SK-MEL-5 (cell line): ENCODE results near the gene STXBP4. TPM values are rescaled to one million over a fixed set of nuclear protein-coding genes. Genes with fewer than 3 reads are reported as not detected.
A peak's percentile ranks its signal among the peaks of the same experiment; 100 is the strongest.

Experiments
- DNase-seq: peaks from one replicate; pipeline ENCODE4 v3.0.0-alpha.2; 2016; ENCODE audit warnings: low read depth, low spot score
- in situ Hi-C: cut with HindIII; loops from 2 replicates; pipeline ENCODE4 v1.10.0; 2016; ENCODE audit warnings: low sequenced_read_pairs, high pct_unique_total_duplicates, low pct_unique_long_range_greater_than_20kb
- total RNA-seq: library from RNA; depleted of rRNA; stranded (reverse); fragments of >200 nt; shearing (Covaris generic); gene quantifications from 2 replicates; pipeline ENCODE4 v1.2.3, GENCODE V29; 2014

STXBP4 gene
- total RNA-seq, 1 experiment from 2014 or later, result 6.0 TPM

DNA sequence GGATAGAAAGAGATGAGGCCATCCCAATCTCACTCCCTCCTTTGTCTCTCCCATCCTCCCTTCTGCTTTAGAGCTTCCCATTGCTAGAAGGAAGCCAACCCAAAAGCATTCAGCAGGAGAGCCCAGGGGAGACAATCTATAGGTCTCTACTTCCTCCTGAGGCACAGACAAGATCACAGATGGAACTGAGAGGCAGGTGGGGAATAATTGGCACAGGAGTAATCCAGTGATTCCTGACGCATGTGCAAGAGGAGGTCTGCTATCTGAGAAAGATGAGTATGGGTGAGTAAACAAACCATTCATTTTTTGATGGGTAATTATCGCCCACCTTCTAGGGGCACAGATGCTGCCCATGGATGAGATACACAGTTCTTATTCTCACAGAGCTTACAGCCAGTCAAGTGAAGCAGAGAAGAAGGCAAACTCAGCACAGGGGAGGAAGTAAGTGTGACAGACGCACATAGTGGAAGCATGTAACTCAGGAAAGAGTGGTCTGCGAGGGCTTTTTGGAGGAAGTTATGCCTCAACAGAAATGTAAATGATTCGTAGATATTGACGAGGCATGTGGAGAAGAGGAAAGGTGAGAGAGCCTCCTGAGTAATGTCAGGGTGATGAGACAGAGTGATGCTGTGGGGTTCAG lies 207.3 kb downstream of the STXBP4 start:
- in situ Hi-C loops, result no loop called here
- DNase-seq, result no peak

DNA sequence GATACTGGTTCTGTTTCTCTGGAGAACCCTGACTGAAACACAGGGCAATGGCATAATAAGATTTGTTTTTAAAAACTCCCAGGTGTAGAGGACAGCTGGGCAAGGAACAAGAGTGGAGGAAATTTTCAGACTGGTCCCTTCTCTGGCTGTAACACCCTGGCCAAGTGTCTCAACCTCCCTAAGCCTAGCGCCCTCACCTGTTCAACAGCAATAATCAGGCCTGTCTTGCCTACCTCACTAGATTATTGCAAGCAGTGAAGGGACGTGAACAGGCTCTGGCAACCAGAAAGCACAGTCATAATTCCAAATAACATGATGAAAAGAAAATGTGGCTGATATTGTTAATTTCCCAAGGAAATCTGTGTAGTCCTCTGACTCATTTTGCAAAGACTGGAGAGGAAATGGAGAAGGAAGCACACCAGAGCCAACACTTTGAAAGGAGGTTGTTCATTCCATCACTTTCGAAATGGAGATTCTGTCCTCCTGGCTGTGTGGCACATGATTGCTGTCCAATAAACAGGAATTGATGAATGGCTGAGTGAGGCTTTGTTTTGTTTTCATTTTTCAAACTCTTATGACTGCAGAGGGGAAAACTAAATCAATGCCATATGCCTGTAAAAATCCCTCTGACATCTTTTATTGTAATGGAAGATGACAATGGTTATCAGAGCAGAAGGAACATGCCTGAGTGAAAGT lies 208.7 kb downstream of the STXBP4 start:
- in situ Hi-C loops, result no loop called here
- DNase-seq, result peak; percentile 40

DNA sequence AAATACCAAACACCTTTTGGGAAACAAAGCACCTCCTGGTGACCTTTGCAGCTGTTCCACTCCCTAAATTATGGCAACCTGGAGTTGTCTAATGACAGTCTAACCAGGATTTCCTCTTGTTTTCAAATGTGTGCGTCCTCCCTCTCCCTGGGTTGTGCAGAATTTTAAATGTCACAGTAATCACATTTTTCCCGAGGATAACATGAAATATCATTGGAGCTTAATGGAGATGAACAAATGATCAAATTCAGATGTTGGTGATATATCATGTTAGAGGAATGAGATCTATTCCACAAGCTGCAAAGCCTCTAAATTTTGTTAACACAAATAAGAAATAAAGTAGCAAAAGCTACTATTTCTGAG lies 209.3 kb downstream of the STXBP4 start:
- in situ Hi-C loops, result no loop called here
- DNase-seq, result no peak

DNA sequence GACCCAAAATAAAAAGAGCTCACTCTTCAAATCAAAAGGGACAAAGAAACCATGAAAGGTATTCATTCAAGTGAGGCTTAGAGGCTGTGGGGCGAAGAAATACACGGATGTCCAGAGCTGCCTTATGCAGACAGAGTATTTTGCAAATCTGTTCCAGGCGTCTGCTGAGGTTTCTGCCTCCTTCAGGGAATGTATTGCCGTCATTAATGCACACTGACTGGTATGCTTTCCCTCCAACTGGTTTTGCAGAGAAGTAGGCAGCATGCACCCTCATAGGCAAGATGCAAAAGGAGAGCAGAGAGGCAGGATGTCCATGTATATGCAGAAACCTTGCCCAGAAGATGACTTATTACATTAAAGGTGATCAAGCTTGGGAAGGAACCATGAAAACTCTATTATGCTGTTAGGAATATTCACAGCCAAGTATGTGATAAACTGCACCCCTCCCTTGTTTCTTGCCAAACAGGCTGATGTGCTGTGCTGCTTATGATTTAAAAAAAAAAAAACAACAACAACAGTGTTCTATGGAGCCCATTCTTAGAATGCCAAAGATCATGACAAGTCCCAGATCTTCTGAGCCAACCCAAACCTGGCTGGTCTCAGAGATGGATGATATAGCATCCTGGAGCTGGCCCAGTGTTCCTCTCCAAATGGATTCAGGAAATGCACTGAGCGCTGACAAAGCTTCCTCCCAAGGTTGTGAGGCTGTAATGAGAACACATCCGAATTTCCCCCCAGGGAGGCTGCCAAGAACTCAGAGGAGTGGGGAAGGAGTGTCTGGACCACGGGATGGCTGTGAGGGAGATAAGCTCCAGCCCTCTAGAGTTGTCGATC lies 218.6 kb downstream of the STXBP4 start:
- in situ Hi-C loops, result no loop called here
- DNase-seq, result no peak

DNA sequence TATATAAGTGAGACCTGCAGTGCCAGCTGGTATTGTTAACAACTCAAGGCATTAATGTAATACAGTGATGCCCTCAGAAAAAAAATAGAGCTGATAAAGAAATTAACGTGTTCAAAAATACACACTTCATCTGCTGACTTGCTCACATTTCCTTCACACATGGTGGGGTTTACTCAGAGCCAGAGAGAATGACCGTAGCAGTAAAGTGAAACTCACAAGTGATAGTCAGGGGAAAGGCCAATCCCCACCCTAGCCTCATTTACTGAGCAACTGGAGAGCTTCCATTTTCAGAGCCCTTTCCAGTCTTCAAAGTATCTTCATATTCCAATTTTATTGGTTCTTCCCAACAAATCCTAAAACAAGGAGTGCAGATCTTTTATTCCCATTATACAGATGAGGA lies 222.2 kb downstream of the STXBP4 start:
- no peak for DNase-seq
- in situ Hi-C loops, result no loop called here

DNA sequence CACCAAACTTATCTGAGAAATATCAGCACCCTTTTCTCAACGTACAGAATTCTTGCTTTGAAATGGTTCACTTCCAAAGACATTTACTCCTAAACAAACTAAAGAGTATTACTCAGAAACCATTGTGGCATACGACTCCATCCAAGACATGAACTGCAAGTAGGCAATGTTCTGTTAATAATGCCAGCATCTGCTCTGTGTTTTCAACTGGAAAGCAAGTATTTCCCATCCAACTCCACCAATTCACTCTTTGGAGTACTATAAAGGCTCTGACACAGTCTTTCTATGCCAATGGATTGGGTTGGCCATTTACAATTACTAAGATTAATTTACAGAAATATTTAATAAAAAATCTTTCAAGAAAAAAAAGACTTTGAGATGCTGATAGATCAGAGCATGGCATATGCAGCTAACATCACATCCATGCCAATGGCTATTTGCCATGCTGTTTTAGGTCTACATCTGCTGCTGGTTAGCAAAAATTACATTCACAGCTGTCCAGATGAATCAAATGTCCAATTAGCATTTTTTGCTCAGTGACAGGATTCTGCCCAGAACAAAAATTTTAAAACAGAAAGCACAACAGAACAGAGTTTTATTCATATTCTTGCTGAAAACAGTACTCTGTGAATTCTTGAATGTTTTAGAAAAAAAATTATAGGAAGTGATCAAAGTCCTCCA lies 230.3 kb downstream of the STXBP4 start:
- no peak for DNase-seq
- in situ Hi-C loops, result no loop called here

DNA sequence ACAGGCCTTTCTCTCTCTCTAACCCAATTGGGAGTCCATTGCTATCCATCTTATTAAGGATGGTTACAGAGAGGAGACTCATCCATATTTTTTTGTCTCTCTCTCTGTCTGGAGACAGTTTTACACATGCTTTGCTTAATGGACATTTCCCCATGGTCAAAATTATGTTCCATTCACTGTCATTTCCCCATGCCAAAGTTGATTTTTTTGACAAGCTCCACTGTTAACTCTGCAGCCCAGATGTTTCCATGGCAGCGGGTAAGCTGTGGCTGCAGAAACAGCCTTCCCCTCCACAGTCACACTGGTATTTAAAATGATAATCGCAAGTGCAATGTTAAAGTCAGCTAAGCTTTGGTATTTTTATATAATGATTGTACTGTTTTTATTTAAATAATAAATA lies 232.3 kb downstream of the STXBP4 start:
- no peak for DNase-seq
- in situ Hi-C loops, result no loop called here

DNA sequence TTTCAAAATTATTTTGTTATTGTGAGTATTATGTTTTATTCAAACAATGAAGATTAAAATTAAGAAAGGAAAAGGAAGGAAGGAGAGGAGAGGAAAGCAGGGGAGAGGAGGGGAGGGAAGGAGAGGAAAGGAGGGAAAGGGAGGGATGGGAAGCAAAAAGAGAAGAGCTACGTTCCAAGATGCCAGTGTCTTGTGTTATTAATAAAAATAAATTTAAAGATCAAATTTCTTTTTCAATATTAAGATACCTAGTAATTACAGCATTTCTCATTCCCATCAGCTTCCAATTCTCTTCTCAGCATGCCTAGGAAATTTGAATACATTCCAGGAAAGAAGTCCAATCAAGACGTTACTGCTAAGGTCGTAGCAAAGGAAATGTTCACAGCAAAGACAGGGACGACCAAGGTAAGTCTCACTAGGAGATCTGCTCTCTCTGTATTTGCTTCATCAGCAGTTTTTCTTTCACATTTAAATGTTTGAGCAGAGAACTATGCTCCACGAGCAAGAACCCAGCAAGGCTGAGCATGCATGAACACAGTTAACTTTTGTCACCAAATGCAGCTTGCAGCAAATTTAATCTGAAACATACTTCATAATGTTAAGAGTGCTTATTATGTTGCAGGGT lies 232.9 kb downstream of the STXBP4 start:
- no peak for DNase-seq
- in situ Hi-C loops, result no loop called here

DNA sequence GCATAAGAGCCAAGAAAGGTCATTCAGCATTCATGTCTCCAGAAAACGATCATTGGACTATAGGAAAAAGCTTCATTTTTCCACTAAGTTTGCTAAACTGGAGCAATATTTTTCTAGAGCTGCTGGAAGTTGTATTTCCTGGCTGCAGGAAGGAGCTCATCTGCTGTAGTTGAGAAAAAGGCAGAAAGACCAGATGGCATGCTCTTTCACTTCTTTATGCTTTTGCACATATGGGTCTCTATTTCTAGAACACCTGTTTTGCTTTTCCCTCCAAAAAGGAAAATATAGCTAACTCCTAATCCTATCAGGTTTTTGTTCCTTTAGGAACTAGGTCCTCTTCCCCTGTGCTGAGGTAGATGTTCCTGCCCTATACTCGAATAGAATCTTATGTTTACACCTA lies 234.3 kb downstream of the STXBP4 start:
- DNase-seq, result no peak
- in situ Hi-C loops, result no loop called here

DNA sequence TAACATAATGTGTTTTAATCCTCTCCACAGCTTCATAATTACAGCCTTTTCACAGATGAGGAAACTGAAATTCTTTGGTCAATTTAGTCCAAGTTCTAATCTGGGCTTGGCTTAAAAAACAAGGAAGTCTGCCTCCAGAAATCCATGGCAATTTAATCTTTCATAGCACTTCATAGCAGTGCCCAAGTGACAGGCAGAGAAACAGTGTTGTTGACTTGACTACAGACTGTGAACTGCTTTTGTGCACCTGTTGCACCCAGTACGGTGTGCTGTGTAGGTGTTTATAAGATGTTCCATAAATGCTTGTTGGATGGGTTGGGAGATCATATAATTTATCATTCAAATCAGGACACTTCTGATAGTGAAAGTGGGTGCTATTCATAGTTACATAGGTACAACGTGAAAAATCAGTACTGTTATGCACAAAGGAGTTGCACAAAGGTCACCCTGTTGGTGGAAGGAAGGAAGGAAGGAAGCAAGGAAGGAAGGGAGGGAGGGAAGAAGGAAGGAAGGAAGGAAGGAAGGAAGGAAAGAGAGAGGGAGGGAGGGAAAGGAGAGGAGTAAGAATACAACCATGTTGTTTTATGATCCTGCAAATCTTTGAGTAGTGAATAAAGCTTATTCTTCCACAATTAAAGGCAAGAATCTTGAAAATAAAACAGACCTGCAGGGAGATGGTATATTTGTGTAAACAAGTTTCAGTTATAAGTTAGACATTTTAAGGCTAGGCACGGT lies 239.7 kb downstream of the STXBP4 start:
- no peak for DNase-seq
- in situ Hi-C loops, result no loop called here

DNA sequence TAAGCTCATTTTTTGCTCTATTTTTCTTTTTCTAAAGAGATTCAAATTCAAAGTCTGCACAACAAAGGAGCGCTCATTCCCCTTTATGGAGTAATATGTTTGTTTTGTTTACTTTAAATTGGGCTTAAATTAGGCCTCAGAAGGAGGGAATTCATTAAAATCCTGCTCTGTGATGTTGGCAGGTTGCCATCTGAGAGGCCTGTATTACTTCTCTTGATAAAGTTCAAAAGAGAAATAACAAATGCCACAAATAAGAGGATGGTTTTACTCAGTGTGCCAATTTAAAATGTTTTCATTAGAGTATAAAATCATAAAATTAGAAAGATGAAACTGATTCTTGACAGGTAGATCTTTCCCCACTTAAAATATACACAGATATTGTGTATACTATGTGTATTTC lies 241.7 kb downstream of the STXBP4 start:
- no peak for DNase-seq
- in situ Hi-C loops, result no loop called here

DNA sequence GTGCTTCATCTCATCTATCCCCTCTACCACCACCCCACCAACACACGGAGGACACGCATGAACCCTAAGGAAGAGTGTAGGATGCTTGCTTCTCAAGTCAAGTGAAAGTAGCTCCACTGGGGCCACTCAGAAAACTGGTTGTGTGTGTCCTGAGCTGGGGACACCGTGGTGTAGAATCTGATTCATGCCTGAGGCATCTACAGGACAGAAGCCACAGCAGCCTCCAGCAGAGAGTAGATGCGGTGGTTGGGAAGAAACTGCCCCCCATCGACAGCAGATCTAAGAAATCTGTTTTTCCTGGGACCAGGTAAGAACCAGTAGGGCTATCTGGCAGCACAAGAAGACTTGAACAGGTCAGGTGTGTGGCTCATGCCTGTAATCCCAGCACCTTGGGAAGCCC lies 244.3 kb downstream of the STXBP4 start:
- in situ Hi-C loops, result no loop called here
- DNase-seq, result no peak

DNA sequence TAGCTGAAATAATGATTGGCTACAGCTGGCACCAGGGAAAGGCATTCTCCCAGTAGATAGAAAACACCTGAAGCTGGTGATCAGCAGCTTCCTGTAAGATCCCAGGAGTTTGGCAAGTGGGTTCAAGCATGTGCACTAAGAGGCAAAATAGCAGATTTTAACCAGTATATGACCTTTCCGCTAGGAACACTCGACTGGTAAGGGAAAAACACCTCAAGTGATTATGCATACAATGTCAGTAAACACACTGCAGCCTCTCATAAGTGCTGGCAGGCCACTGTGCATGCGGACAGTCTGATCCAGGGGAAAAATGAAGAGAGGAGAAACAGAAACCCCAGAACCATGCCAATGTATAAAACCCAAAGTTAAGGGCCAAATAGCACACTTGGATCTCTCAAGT lies 247.1 kb downstream of the STXBP4 start:
- in situ Hi-C loops, result no loop called here
- DNase-seq, result no peak

DNA sequence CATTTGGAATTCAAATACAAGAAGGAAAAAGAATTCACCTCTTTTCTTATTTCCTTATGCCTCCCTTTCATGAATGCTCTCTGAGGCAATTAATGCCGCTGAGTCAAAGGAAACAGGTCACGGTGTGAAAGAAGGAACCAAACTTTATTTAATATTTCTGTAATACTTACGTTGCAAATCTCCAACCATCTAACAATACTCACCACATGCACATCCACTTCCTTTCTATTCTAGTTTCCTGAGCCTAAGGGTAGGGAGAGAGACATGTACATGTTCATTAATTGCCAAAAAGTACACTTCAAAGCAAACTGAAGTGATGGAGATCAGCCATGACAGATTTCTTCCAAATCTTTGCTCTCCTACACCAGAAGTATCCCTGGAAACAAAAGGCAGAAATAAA lies 248.3 kb downstream of the STXBP4 start:
- in situ Hi-C loops, result no loop called here
- no peak for DNase-seq

DNA sequence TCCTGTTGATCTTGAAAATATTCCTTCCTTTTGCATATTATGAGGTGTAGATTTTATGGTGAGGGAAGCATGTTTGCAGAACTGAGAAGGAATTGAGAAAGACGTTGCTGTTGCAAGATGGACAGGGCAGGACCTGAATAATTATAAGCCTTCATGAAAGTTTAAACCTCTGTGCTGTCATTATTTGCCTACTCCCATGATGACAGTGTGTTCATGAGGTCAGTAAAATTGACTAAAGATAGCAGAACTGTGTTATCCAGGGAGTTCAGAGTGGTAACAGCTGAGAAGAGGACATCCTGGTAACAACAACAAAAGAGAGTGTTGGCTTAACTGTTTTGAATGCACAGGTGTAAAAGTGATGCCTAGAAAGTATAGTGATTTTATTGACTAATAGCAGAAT lies 250.9 kb downstream of the STXBP4 start:
- in situ Hi-C loops, result no loop called here
- DNase-seq, result no peak

DNA sequence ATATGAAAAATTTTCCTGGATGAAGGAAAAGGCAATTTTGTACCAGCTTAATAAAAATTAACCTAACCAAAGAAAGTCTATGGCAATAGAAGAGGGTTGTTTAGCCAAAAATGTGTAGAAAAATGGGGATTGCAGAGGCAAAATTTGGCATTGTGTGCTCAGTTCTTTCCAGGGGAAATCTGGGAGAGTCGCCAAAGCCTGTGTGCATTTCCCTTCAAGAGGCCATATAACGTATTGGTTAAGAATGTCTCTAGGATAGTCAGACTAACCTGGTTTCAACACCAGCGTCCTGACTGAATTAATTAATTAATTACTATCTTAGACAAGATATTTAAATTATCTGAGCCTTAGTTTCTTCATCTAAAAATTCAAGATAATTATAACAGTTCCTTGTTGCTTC lies 251.4 kb downstream of the STXBP4 start:
- no peak for DNase-seq
- in situ Hi-C loops, result no loop called here
